ENCODE data around the gene PMEPA1. TPM values are rescaled to one million over a fixed set of nuclear protein-coding genes. Genes with fewer than 3 reads are reported as not detected.

The PMEPA1 gene
- total and polyA plus RNA-seq, 2 experiments from 2014 or later, result 6.1 to 11.8 TPM

DNA sequence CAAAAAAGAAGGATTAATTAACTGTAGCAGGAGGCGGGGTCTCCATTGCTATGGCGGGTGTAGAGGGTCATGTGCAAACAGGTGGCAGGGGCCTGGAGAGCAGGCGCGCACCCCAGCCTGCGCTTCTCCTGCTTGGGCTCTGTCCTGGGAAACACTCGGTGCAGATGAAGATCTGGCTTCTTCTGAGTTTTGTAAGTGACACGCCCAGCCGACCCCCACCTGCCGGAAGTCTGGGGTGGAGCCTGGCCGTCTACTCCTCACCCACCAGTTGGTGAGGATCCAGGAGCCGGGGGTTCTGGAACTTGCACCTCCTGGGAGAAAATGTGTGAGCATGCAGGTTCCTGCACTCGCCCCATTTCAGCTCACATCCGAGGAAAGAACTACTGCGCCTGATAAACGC is 19.3 kb downstream of the PMEPA1 start:
- no peak for TF ChIP-seq EZH2phosphoT487 (IDR thresholded peaks at IDR 0.05; ENCODE audit: insufficient read depth, low read depth)
- no peak for TF ChIP-seq EZH2 (IDR thresholded peaks at IDR 0.05; ENCODE audit: insufficient read depth, poor library complexity, severe bottlenecking)
- no peaks in the 10 kb centered on the region for H3K9me3 ChIP-seq (ENCODE audit: low read depth)
- H3F3A ChIP-seq (ENCODE audit: insufficient read depth), result no peaks in the 10 kb centered on the region
- no peak overlapping the region for H3K9ac ChIP-seq
- H3K79me2 ChIP-seq (ENCODE audit: insufficient read depth), result peaks cover 98% of the 10 kb centered on the region
- in situ Hi-C loops (cut with MboI), result no loop called here
- no peak overlapping the region for H3K27ac ChIP-seq
- H3K9me2 ChIP-seq (ENCODE audit: insufficient read depth), result no peaks in the 10 kb centered on the region
- no peak for DNase-seq
- H3K27me3 ChIP-seq (replicated peaks; ENCODE audit: insufficient read depth), result no peaks in the 10 kb centered on the region
- H3K36me3 ChIP-seq (ENCODE audit: low read depth), result no peaks in the 10 kb centered on the region
- H3K4me2 ChIP-seq (ENCODE audit: unreplicated experiment), result no peak overlapping the region
- no peaks in the 10 kb centered on the region for H4K20me1 ChIP-seq (ENCODE audit: insufficient read depth)
- H3K4me3 ChIP-seq, result no peak overlapping the region
- 92 to 93% methylated on average over 15 of the region's 15 CpGs for WGBS, 2 experiments (ENCODE audit: low coverage in 1 of 2, low lambda C conversion rate in 2 of 2, missing lambda C conversion rate in 2 of 2)
- no peaks in the 10 kb centered on the region for H3K4me1 ChIP-seq (ENCODE audit: insufficient read depth)
- no peak overlapping the region for H2AFZ ChIP-seq

DNA sequence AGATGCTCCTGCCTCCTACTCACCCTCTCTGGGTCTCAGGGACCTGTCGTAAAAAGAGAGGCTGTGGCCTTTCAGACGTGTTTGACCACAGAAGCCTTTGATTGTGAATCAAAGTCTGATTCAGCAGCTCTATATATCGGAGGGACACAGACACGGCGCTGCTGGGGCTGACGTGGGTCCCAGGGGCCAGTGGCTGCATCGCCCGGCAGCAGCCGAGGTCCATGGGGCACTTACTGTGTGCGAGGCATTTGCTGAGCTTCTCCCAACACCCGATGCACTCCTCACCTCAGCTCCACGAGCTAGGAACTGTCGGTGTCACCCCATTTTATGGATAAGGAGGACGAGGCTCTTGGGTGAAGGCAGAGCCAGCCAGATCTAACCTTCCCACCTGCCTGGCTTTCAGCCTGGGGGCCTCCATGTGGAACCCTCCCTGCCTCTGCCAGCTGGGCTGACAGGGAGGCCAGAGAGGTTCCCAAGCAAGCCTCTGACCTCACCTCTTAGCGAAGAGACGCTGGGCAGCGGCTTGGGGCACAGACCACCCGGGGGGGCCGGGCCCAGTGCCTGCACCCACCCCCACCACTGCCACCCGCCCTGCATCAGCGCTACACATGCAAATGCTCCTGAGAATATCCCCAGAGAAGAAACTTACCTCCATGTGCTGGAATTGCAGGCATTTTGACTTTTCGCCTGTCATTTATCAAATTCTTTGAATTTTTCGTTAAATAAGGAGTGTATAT is 19.9 kb downstream of the PMEPA1 start:
- in situ Hi-C loops (cut with MboI), result no loop called here
- no peak overlapping the region for H3K4me3 ChIP-seq

DNA sequence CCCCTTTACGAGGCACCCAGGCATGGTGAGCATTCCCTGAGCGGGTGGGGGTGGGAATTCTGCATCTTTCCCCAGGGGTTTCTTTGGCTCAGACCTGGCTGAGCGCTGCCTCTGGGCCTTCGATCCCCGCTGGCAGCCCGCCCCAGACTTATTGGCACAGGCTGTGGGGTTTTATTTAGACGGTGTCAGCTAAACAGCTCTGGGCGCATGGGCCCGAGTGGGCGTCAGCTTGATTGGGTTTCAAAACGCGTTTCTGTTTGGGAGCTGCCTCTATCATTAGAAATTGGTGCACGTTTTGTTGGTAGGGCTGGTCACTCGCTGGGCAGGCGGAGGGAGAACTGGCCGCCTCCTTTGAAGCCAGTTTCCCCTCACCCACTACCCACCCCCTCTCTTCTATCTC is 21.0 kb downstream of the PMEPA1 start:
- no peak overlapping the region for H3K9ac ChIP-seq
- peaks cover 98% of the 10 kb centered on the region for H3K79me2 ChIP-seq (ENCODE audit: insufficient read depth)
- no peaks in the 10 kb centered on the region for H3K27me3 ChIP-seq (replicated peaks; ENCODE audit: insufficient read depth)
- H3F3A ChIP-seq (ENCODE audit: insufficient read depth), result no peaks in the 10 kb centered on the region
- TF ChIP-seq EZH2 (IDR thresholded peaks at IDR 0.05; ENCODE audit: insufficient read depth, poor library complexity, severe bottlenecking), result no peak
- TF ChIP-seq EZH2phosphoT487 (IDR thresholded peaks at IDR 0.05; ENCODE audit: insufficient read depth, low read depth), result no peak
- no peak overlapping the region for H3K4me3 ChIP-seq
- in situ Hi-C loops (cut with MboI), result no loop called here
- no peak overlapping the region for H3K4me2 ChIP-seq (ENCODE audit: unreplicated experiment)
- H3K9me2 ChIP-seq (ENCODE audit: insufficient read depth), result no peaks in the 10 kb centered on the region
- no peak for DNase-seq
- H3K9me3 ChIP-seq (ENCODE audit: low read depth), result no peaks in the 10 kb centered on the region
- WGBS, 2 experiments (ENCODE audit: low coverage in 1 of 2, low lambda C conversion rate in 2 of 2, missing lambda C conversion rate in 2 of 2), result 68 to 70% methylated on average over 11 to 16 of the region's 16 CpGs
- H2AFZ ChIP-seq, result no peak overlapping the region
- no peak overlapping the region for H3K27ac ChIP-seq
- no peaks in the 10 kb centered on the region for H3K36me3 ChIP-seq (ENCODE audit: low read depth)
- no peaks in the 10 kb centered on the region for H4K20me1 ChIP-seq (ENCODE audit: insufficient read depth)
- no peaks in the 10 kb centered on the region for H3K4me1 ChIP-seq (ENCODE audit: insufficient read depth)

More for the DNA sequence above, 19.9 kb downstream of the PMEPA1 start:
- H3F3A ChIP-seq (ENCODE audit: insufficient read depth), result no peaks in the 10 kb centered on the region
- no peaks in the 10 kb centered on the region for H3K27me3 ChIP-seq (replicated peaks; ENCODE audit: insufficient read depth)
- no peak overlapping the region for H2AFZ ChIP-seq
- no peaks in the 10 kb centered on the region for H3K4me1 ChIP-seq (ENCODE audit: insufficient read depth)
- TF ChIP-seq EZH2 (IDR thresholded peaks at IDR 0.05; ENCODE audit: insufficient read depth, poor library complexity, severe bottlenecking) (no peak), EZH2phosphoT487 (IDR thresholded peaks at IDR 0.05; ENCODE audit: insufficient read depth, low read depth) (no peak)
- WGBS, 2 experiments (ENCODE audit: low coverage in 1 of 2, low lambda C conversion rate in 2 of 2, missing lambda C conversion rate in 2 of 2), result 92 to 96% methylated on average over 21 of the region's 23 CpGs
- H3K9me2 ChIP-seq (ENCODE audit: insufficient read depth), result no peaks in the 10 kb centered on the region
- DNase-seq, result no peak
- H3K9ac ChIP-seq, result no peak overlapping the region
- no peak overlapping the region for H3K4me2 ChIP-seq (ENCODE audit: unreplicated experiment)
- peaks cover 98% of the 10 kb centered on the region for H3K79me2 ChIP-seq (ENCODE audit: insufficient read depth)
- H4K20me1 ChIP-seq (ENCODE audit: insufficient read depth), result no peaks in the 10 kb centered on the region
- H3K27ac ChIP-seq, result no peak overlapping the region
- H3K36me3 ChIP-seq (ENCODE audit: low read depth), result no peaks in the 10 kb centered on the region
- H3K9me3 ChIP-seq (ENCODE audit: low read depth), result no peaks in the 10 kb centered on the region

- no peak overlapping the region for H3K27ac ChIP-seq
- H3F3A ChIP-seq (ENCODE audit: insufficient read depth), result no peaks in the 10 kb centered on the region
- no peak overlapping the region for H3K4me3 ChIP-seq
- H3K9me3 ChIP-seq (ENCODE audit: low read depth), result no peaks in the 10 kb centered on the region
- no peaks in the 10 kb centered on the region for H3K9me2 ChIP-seq (ENCODE audit: insufficient read depth)
- no peak overlapping the region for H3K4me2 ChIP-seq (ENCODE audit: unreplicated experiment)
- no peaks in the 10 kb centered on the region for H3K36me3 ChIP-seq (ENCODE audit: low read depth)
- no peak for DNase-seq
- H2AFZ ChIP-seq, result no peak overlapping the region
- H3K4me1 ChIP-seq (ENCODE audit: insufficient read depth), result no peaks in the 10 kb centered on the region
- in situ Hi-C loops (cut with MboI), result no loop called here
- no peaks in the 10 kb centered on the region for H3K27me3 ChIP-seq (replicated peaks; ENCODE audit: insufficient read depth)
- WGBS, 2 experiments (ENCODE audit: low coverage in 1 of 2, low lambda C conversion rate in 2 of 2, missing lambda C conversion rate in 2 of 2), result 91 to 95% methylated on average over 5 of the region's 5 CpGs
- peaks cover 98% of the 10 kb centered on the region for H3K79me2 ChIP-seq (ENCODE audit: insufficient read depth)
- no peak overlapping the region for H3K9ac ChIP-seq
- no peak for TF ChIP-seq EZH2phosphoT487 (IDR thresholded peaks at IDR 0.05; ENCODE audit: insufficient read depth, low read depth)
- no peak for TF ChIP-seq EZH2 (IDR thresholded peaks at IDR 0.05; ENCODE audit: insufficient read depth, poor library complexity, severe bottlenecking)
- H4K20me1 ChIP-seq (ENCODE audit: insufficient read depth), result no peaks in the 10 kb centered on the region
Measured at GRCh38 chr20:57688295-57688694, 21.5 kb downstream of the PMEPA1 start.
